ENCODE measurements around the gene WDR6.

DNA sequence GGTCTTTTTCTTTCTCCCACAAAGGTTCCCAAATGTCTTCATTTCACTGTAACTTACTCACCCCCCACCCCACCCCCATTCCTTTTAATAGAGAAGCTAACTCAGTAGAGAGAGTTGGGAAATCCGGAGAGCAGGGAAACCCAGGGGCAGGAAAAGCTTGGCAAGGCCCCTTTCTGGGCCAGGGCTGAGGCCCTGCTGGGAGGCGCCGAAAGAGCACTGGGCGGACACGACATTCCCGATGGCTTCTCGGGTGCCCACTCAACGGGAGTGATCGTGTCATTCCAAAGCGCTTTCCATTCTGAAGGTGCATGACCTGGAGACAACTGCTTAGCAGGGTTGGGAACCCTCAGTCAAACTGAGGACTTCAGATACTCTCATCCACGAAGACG lies 12.7 kb downstream of the WDR6 start:
- TF ChIP-seq RFX5 (IDR thresholded peaks at IDR 0.05) (no peak), PHF8 (IDR thresholded peaks at IDR 0.05; ENCODE audit: borderline replicate concordance, low read depth) (no peak), POLR2A (IDR thresholded peaks at IDR 0.05; ENCODE audit: low read length) (no peak), SMC3 (IDR thresholded peaks at IDR 0.05) (no peak), E2F6 (IDR thresholded peaks at IDR 0.05; ENCODE audit: borderline replicate concordance, low read depth) (no peak), RAD21 (conservative IDR thresholded peaks at IDR 0.05 in 1 of 2, IDR thresholded peaks at IDR 0.05 in 1 of 2) (no peak), NPAS2 (CRISPR knock-in tag; IDR thresholded peaks at IDR 0.05; ENCODE audit: borderline replicate concordance) (no peak), PBX3 (IDR thresholded peaks at IDR 0.05) (no peak), REST (IDR thresholded peaks at IDR 0.05) (no peak), ZFP36 (IDR thresholded peaks at IDR 0.05; ENCODE audit: borderline replicate concordance, partially characterized antibody) (no peak), MAX (IDR thresholded peaks at IDR 0.05) (peak; percentile 20; the same call in 1 of the 2 replicates)
- TF ChIP-seq, protein P1, sequence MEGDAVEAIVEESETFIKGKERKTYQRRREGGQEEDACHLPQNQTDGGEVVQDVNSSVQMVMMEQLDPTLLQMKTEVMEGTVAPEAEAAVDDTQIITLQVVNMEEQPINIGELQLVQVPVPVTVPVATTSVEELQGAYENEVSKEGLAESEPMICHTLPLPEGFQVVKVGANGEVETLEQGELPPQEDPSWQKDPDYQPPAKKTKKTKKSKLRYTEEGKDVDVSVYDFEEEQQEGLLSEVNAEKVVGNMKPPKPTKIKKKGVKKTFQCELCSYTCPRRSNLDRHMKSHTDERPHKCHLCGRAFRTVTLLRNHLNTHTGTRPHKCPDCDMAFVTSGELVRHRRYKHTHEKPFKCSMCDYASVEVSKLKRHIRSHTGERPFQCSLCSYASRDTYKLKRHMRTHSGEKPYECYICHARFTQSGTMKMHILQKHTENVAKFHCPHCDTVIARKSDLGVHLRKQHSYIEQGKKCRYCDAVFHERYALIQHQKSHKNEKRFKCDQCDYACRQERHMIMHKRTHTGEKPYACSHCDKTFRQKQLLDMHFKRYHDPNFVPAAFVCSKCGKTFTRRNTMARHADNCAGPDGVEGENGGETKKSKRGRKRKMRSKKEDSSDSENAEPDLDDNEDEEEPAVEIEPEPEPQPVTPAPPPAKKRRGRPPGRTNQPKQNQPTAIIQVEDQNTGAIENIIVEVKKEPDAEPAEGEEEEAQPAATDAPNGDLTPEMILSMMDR (IDR thresholded peaks at IDR 0.05): no peak
- TF ChIP-seq, protein P2, sequence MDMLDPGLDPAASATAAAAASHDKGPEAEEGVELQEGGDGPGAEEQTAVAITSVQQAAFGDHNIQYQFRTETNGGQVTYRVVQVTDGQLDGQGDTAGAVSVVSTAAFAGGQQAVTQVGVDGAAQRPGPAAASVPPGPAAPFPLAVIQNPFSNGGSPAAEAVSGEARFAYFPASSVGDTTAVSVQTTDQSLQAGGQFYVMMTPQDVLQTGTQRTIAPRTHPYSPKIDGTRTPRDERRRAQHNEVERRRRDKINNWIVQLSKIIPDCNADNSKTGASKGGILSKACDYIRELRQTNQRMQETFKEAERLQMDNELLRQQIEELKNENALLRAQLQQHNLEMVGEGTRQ (IDR thresholded peaks at IDR 0.05): no peak
